GM10847 (cell line): ENCODE results near the gene PICK1.

Experiments used
- POLR2A ChIP-seq: IDR thresholded peaks from 2 replicates; pipeline ENCODE4 v1.6.1; 2011; ENCODE audit not compliant: insufficient read length; ENCODE audit errors: extremely low read depth

PICK1 gene

DNA sequence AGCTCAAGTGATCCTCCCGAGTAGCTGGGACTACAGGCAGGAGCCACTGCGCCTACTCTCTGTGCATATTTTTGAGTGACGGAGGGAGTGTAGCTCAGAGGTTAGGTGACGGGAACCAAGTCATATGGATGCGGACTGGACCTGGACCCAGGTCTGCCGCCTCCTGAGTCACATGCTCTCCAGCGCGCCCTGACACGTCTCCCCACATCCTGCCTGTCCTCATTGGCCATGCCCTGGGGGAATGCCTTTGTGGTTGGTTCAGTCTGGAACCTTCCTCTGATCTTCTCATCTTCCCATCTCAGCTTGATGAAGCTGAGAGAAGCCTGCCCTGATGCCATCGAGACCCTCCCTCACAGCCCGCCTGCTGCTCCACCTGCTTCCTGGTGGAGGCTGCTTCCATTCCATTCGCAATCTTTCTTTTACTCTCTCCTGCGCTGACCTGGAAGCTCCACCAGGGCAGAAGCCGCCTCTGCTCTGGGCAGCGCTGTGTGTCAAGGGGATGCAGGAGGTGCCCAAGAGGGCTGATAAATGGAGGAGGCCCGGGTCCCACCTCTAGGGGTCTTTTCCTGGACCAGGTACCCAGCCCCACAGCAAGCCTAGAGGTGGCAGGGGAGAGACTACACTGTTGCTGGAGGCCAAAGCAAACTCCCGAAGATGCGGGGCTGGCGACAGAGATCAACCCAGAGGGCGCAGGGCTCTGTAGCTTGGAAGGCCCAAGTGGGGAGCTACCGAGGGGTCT is 67.2 kb downstream of the PICK1 start:
- TF ChIP-seq POLR2A = no peak

DNA sequence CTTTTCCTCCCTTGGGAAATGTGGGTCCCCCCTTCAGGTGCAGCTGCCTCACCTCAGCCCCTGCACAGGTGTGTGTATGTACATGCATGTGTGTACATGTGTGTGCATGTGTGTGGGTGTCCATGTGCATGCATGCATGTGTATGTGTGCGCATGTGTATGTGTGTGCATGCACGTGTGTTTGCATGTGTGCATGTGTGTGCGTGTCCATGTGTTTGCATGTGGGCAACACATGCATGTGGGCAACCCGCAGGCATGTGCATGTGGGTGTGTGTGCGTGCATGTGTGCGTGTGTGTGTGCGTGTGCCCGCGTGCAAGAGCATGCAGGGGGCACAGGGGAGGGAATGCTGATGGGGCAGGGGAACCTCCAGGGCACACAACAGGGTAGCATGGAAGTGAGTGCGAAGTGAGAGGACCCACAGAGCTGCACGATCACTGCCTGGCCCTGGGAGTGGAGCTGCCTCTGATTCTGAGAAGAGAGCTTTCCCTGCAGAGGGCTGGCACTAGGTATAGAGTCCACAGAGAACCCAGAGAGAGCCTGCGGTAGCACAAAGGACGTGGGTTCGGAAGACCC is 67.9 kb downstream of the PICK1 start:
- no peak for TF ChIP-seq POLR2A
